Activated CD8-positive, alpha-beta T cell treated with anti-CD3 and anti-CD28 coated beads for 36 hours (primary cell): Measurements from ENCODE around the gene WDR70. TPM values are rescaled to one million over a fixed set of nuclear protein-coding genes. Genes with fewer than 3 reads are reported as not detected.
A peak's percentile ranks its signal among the peaks of the same experiment; 100 is the strongest.
"Not testable (repeated sequence)": the region's sequence is repeated elsewhere in the genome, so short reads cannot be mapped to it uniquely, and the experiment has no call there.

Experiments used
- ATAC-seq: fragments of 200-7000 bp; cut with Tn5 transposase; one replicate; pipeline ENCODE4 v1.10.0; 2021; ENCODE audit warnings: mild to moderate bottlenecking, moderate library complexity
- CTCF ChIA-PET: fragments of 350-600 bp; sonication (Branson Sonifier 250); formaldehyde crosslinking; loops from one replicate; lab custom pipeline; 2021; ENCODE audit warnings: antibody characterized with exemption; lab: Charles Lee
- POLR2A ChIA-PET: fragments of 350-600 bp; sonication (Branson Sonifier 250); formaldehyde crosslinking; loops from one replicate; lab custom pipeline; 2021; ENCODE audit warnings: antibody characterized with exemption; lab: Charles Lee
- DNase-seq: peaks from one replicate; pipeline ENCODE4 v3.0.0-alpha.2; 2020
- H3K27ac Mint-ChIP-seq: one replicate; pipeline ENCODE4 v1.8.0; 2021; ENCODE audit warnings: mild to moderate bottlenecking, mixed read lengths
- H3K27me3 Mint-ChIP-seq: one replicate; pipeline ENCODE4 v1.8.0; 2021; ENCODE audit warnings: mixed read lengths
- H3K36me3 Mint-ChIP-seq: one replicate; pipeline ENCODE4 v1.8.0; 2021; ENCODE audit warnings: low read depth, mixed read lengths
- H3K4me1 Mint-ChIP-seq: one replicate; pipeline ENCODE4 v1.8.0; 2021; ENCODE audit warnings: low read depth, mixed read lengths
- H3K4me3 Mint-ChIP-seq: one replicate; pipeline ENCODE4 v1.8.0; 2021; ENCODE audit warnings: mild to moderate bottlenecking, moderate library complexity, mixed read lengths
- H3K9me3 Mint-ChIP-seq: one replicate; pipeline ENCODE4 v1.8.0; 2021; ENCODE audit warnings: mixed read lengths
- CTCF ChIP-seq: fragments of 200-600 bp; IDR thresholded peaks from one replicate; pipeline ENCODE4 v1.8.0; 2022; ENCODE audit warnings: antibody characterized with exemption, mild to moderate bottlenecking
- intact Hi-C: fragments of 100-400 bp; cut with micrococcal nuclease; formaldehyde crosslinking; loops from one replicate; pipeline ENCODE4 v1.10.0; 2022
- total RNA-seq, 2 experiments: library from RNA; stranded (reverse); gene quantifications; one replicate each; pipeline ENCODE4 v1.2.3, GENCODE V29; 2021

Gene WDR70
- total RNA-seq, 2 experiments from 2014 or later = 30.8 to 32.7 TPM

- H3K27ac Mint-ChIP-seq = no peak overlapping the region
- H3K4me1 Mint-ChIP-seq = no peaks in the 10 kb centered on the region
- CTCF ChIA-PET = no interaction called here
Measured at GRCh38 chr5:37772255-37772654, 393.1 kb downstream of the WDR70 start.

GRCh38 chr5:37773809-37774208 is 394.7 kb downstream of the WDR70 start:
- no peaks in the 10 kb centered on the region for H3K27me3 Mint-ChIP-seq
- peaks cover 6% of the 10 kb centered on the region for H3K36me3 Mint-ChIP-seq
- H3K4me1 Mint-ChIP-seq = no peaks in the 10 kb centered on the region
- intact Hi-C loops = no loop called here
- no peak overlapping the region for H3K4me3 Mint-ChIP-seq
- no peak for TF ChIP-seq CTCF
- CTCF ChIA-PET = interaction anchor here (1.4 to 2.9 kb wide), 2 partner anchors 14 to 419 kb away, joined by 4 to 25 read pairs; no protein-coding TSS in a partner anchor
- no peak for DNase-seq
- H3K9me3 Mint-ChIP-seq = peaks cover 11% of the 10 kb centered on the region
- no peak for ATAC-seq
- POLR2A ChIA-PET = no interaction called here
- no peak overlapping the region for H3K27ac Mint-ChIP-seq

More at GRCh38 chr5:37772255-37772654, 393.1 kb downstream of the WDR70 start:
- Mint-ChIP-seq H3K4me3 (no peak overlapping the region), H3K36me3 (peaks cover 6% of the 10 kb centered on the region), H3K9me3 (peaks cover 11% of the 10 kb centered on the region), H3K27me3 (no peaks in the 10 kb centered on the region)
- intact Hi-C loops = no loop called here
- no peak for DNase-seq
- TF ChIP-seq CTCF = no peak
- no peak for ATAC-seq
- POLR2A ChIA-PET = no interaction called here

GRCh38 chr5:37774912-37775483 is 395.9 kb downstream of the WDR70 start:
- CTCF ChIA-PET = interaction anchor here (0.7 to 2.9 kb wide), 13 partner anchors 9 to 420 kb away, joined by 3 to 25 read pairs (median 4); no protein-coding TSS in a partner anchor

GRCh38 chr5:37776826-37777225 is 397.7 kb downstream of the WDR70 start:
- intact Hi-C loops = no loop called here
- no peak overlapping the region for H3K27ac Mint-ChIP-seq
- POLR2A ChIA-PET = no interaction called here
- peaks cover 6% of the 10 kb centered on the region for H3K36me3 Mint-ChIP-seq
- ATAC-seq (no peak), DNase-seq (no peak)
- no peaks in the 10 kb centered on the region for H3K4me1 Mint-ChIP-seq
- peaks cover 11% of the 10 kb centered on the region for H3K9me3 Mint-ChIP-seq
- CTCF ChIA-PET = interaction anchor here (0.9 to 2.9 kb wide), 3 partner anchors 11 to 488 kb away, joined by 3 to 25 read pairs (median 4); no protein-coding TSS in a partner anchor
- H3K27me3 Mint-ChIP-seq = no peaks in the 10 kb centered on the region
- no peak for TF ChIP-seq CTCF
- no peak overlapping the region for H3K4me3 Mint-ChIP-seq

More at GRCh38 chr5:37774912-37775483, 395.9 kb downstream of the WDR70 start:
- Mint-ChIP-seq H3K9me3 (peaks cover 11% of the 10 kb centered on the region), H3K27ac (no peak overlapping the region), H3K27me3 (no peaks in the 10 kb centered on the region), H3K36me3 (peaks cover 6% of the 10 kb centered on the region), H3K4me3 (no peak overlapping the region), H3K4me1 (no peaks in the 10 kb centered on the region)
- peak; percentile 73 for TF ChIP-seq CTCF
- ATAC-seq (no peak), DNase-seq (peak; percentile 57)
- intact Hi-C loops = no loop called here
- POLR2A ChIA-PET = no interaction called here

GRCh38 chr5:37777432-37778130 is 398.5 kb downstream of the WDR70 start:
- ATAC-seq (no peak), DNase-seq (no peak)
- Mint-ChIP-seq H3K4me3 (no peak overlapping the region), H3K27me3 (no peaks in the 10 kb centered on the region), H3K4me1 (no peaks in the 10 kb centered on the region), H3K27ac (no peak overlapping the region), H3K9me3 (peaks cover 11% of the 10 kb centered on the region), H3K36me3 (peaks cover 6% of the 10 kb centered on the region)
- POLR2A ChIA-PET = no interaction called here
- intact Hi-C loops = no loop called here
- CTCF ChIA-PET = no interaction called here
- no peak for TF ChIP-seq CTCF

GRCh38 chr5:37781409-37781808 is 402.3 kb downstream of the WDR70 start:
- H3K36me3 Mint-ChIP-seq, H3K27ac Mint-ChIP-seq, H3K4me3 Mint-ChIP-seq, POLR2A ChIA-PET, H3K9me3 Mint-ChIP-seq, DNase-seq, H3K4me1 Mint-ChIP-seq, ATAC-seq, H3K27me3 Mint-ChIP-seq, intact Hi-C loops: not testable (repeated sequence)
- CTCF ChIA-PET = interaction anchor here (1.7 kb wide), 1 partner anchor 368 kb away, joined by 4 read pairs; no protein-coding TSS in a partner anchor
